ENCODE results near the gene FOXP1.

DNA sequence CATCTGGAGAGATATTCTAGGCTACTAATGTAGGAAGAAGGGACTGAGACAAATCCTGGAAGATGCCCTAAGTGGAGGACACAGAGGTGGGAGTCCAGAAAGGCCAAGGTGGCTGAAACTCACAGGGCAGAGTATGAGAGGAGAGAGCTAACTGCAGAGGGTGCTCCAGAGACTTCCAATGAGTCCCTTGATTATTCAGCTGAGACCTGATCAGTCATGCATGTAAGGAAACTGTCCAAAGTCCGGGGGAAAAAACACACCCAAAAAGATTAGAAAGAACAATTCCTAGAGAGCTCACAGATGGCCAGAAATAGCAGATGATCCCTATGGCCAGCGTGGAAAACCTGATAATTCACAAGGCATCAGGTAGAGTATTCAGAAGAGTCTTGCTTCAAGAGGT, 18.7 kb upstream of the FOXP1 start:
- TF ChIP-seq, protein P1, sequence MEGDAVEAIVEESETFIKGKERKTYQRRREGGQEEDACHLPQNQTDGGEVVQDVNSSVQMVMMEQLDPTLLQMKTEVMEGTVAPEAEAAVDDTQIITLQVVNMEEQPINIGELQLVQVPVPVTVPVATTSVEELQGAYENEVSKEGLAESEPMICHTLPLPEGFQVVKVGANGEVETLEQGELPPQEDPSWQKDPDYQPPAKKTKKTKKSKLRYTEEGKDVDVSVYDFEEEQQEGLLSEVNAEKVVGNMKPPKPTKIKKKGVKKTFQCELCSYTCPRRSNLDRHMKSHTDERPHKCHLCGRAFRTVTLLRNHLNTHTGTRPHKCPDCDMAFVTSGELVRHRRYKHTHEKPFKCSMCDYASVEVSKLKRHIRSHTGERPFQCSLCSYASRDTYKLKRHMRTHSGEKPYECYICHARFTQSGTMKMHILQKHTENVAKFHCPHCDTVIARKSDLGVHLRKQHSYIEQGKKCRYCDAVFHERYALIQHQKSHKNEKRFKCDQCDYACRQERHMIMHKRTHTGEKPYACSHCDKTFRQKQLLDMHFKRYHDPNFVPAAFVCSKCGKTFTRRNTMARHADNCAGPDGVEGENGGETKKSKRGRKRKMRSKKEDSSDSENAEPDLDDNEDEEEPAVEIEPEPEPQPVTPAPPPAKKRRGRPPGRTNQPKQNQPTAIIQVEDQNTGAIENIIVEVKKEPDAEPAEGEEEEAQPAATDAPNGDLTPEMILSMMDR (IDR thresholded peaks at IDR 0.05; ENCODE audit: insufficient read depth, low read depth, low read length), result no peak
- TF ChIP-seq EZH2 (IDR thresholded peaks at IDR 0.05; ENCODE audit: insufficient read depth, low read length), result no peak

Measured in astrocyte (in vitro differentiated cells and primary cell).